Measurements from ENCODE around the gene FAM222A.

The FAM222A gene

GRCh38 chr12:109807954-109808643, 94.5 kb downstream of the FAM222A start:
- H3K18ac ChIP-seq (ENCODE audit: low read length), result no peak overlapping the region
- H4K5ac ChIP-seq (ENCODE audit: low read length), result no peak overlapping the region
- H2BK120ac ChIP-seq (ENCODE audit: low read depth, low read length), result no peak overlapping the region
- no peak overlapping the region for H4K8ac ChIP-seq (ENCODE audit: low read depth, low read length)
- H3K4ac ChIP-seq (ENCODE audit: low read depth, low read length), result no peak overlapping the region
- H3K79me2 ChIP-seq (ENCODE audit: control insufficient read depth, insufficient read depth, low read length), result no peaks in the 10 kb centered on the region
- H2AK5ac ChIP-seq (ENCODE audit: low read length), result no peak overlapping the region
- H2BK5ac ChIP-seq (ENCODE audit: low read length), result no peak overlapping the region
- H3K79me1 ChIP-seq (ENCODE audit: low read length), result no peaks in the 10 kb centered on the region
- DNase-seq, result no peak
- H3K9ac ChIP-seq (ENCODE audit: low read length), result no peak overlapping the region
- H2BK15ac ChIP-seq (replicated peaks; ENCODE audit: low read depth), result no peak overlapping the region
- no peaks in the 10 kb centered on the region for H3K4me1 ChIP-seq (ENCODE audit: control insufficient read depth, low read depth, low read length)
- H3K36me3 ChIP-seq (ENCODE audit: control insufficient read depth, insufficient read depth, low read length), result no peaks in the 10 kb centered on the region
- H3K4me3 ChIP-seq (ENCODE audit: low read length), result no peak overlapping the region
- no CpG with 5 or more reads among the region's 12 CpGs for WGBS (ENCODE audit: extremely low coverage, insufficient coverage, low lambda C conversion rate)
- no peak overlapping the region for H3K23ac ChIP-seq (ENCODE audit: low read length)
- no peak overlapping the region for H3K56ac ChIP-seq (ENCODE audit: low read length)
- no peak overlapping the region for H3K27ac ChIP-seq (ENCODE audit: low read depth, low read length)
- no peaks in the 10 kb centered on the region for H3K27me3 ChIP-seq (ENCODE audit: insufficient read depth, low read length, poor library complexity)
- H3K4me2 ChIP-seq (ENCODE audit: low read length), result no peak overlapping the region

DNA sequence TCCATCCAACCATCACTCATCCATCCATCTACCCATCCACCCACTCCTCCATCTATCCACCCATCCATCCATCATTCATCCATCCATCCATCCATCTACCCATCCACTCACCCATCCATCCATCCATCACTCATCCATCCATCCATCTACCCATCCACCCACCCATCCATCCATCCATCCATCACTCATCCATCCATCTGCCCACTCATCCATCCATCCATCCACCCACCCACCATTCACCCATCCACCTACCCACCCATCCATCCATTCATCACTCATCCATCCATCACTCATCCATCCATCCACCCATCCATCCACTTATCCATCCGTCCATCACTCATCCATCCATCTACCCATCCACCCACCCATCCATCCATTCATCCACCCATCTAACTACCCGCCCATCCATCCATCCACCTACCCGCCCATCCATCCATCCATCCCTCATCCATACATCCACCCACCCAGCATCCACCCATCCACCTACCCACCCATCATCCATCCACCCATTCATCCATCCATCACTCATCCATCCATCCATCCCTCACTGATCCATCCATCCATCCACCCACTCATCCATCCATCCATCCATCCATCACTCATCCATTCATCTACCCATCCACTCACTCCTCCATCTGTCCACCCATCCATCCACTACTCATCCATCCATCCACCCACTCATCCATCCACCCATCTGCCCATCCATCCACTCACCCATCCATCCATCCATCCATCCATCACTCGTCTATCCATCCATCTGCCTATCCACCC, 95.4 kb downstream of the FAM222A start:
- H3K4me1 ChIP-seq (ENCODE audit: control insufficient read depth, low read depth, low read length), result no peaks in the 10 kb centered on the region
- no peak overlapping the region for H3K4ac ChIP-seq (ENCODE audit: low read depth, low read length)
- H4K8ac ChIP-seq (ENCODE audit: low read depth, low read length), result no peak overlapping the region
- H3K79me2 ChIP-seq (ENCODE audit: control insufficient read depth, insufficient read depth, low read length), result no peaks in the 10 kb centered on the region
- no peak overlapping the region for H3K4me3 ChIP-seq (ENCODE audit: low read length)
- H3K36me3 ChIP-seq (ENCODE audit: control insufficient read depth, insufficient read depth, low read length), result no peaks in the 10 kb centered on the region
- no peak overlapping the region for H2BK120ac ChIP-seq (ENCODE audit: low read depth, low read length)
- H3K79me1 ChIP-seq (ENCODE audit: low read length), result no peaks in the 10 kb centered on the region
- no peak overlapping the region for H3K4me2 ChIP-seq (ENCODE audit: low read length)
- no peak for DNase-seq
- H3K56ac ChIP-seq (ENCODE audit: low read length), result no peak overlapping the region
- no peaks in the 10 kb centered on the region for H3K27me3 ChIP-seq (ENCODE audit: insufficient read depth, low read length, poor library complexity)
- H3K9ac ChIP-seq (ENCODE audit: low read length), result no peak overlapping the region
- H2AK5ac ChIP-seq (ENCODE audit: low read length), result no peak overlapping the region
- no peak overlapping the region for H2BK5ac ChIP-seq (ENCODE audit: low read length)
- H2BK15ac ChIP-seq (replicated peaks; ENCODE audit: low read depth), result no peak overlapping the region
- no peak overlapping the region for H3K23ac ChIP-seq (ENCODE audit: low read length)
- H4K5ac ChIP-seq (ENCODE audit: low read length), result no peak overlapping the region
- WGBS (ENCODE audit: extremely low coverage, insufficient coverage, low lambda C conversion rate), result 100% methylated on average over 2 of the region's 4 CpGs
- no peak overlapping the region for H3K18ac ChIP-seq (ENCODE audit: low read length)
- no peak overlapping the region for H3K27ac ChIP-seq (ENCODE audit: low read depth, low read length)

DNA sequence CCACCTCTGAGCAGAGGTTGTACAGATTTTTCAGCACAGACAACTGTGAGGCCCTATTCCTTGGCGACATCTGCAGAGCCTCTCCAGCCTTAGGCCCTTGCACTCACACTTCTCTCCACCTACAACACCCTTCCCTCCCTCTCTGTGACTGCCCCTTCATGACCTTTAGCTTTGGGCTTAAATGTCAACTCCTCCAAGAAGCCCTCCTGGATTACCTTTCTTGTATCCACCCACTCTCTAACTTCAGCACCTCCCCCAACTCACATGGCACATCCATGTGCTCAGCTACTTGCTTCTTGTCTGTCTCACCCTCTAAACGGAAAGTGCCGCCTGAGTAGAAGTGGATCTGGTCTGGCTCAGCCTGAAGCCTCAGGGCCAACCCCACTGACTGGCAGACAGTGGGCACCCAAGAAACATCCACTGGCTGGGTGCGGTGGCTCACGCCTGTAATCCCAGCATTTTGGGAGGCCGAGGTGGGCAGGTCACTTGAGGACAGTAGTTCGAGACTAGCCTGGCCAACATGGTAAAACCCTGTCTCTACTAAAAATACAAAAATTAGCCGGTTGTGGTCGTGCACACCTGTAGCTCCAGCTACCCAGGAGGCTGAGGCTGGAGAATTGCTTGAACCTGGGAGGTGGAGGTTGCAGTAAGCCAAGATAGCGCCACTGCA, 97.5 kb downstream of the FAM222A start:
- Histone ChIP-seq H3K27me3 (ENCODE audit: insufficient read depth, low read length, poor library complexity) (no peaks in the 10 kb centered on the region), H2BK15ac (replicated peaks; ENCODE audit: low read depth) (no peak overlapping the region), H4K8ac (ENCODE audit: low read depth, low read length) (no peak overlapping the region), H3K23ac (ENCODE audit: low read length) (no peak overlapping the region), H4K5ac (ENCODE audit: low read length) (no peak overlapping the region), H3K56ac (ENCODE audit: low read length) (no peak overlapping the region), H3K36me3 (ENCODE audit: control insufficient read depth, insufficient read depth, low read length) (no peaks in the 10 kb centered on the region), H3K4me2 (ENCODE audit: low read length) (no peak overlapping the region), H3K9ac (ENCODE audit: low read length) (no peak overlapping the region), H3K4me1 (ENCODE audit: control insufficient read depth, low read depth, low read length) (no peaks in the 10 kb centered on the region), H2BK120ac (ENCODE audit: low read depth, low read length) (no peak overlapping the region), H3K79me2 (ENCODE audit: control insufficient read depth, insufficient read depth, low read length) (no peaks in the 10 kb centered on the region), H3K18ac (ENCODE audit: low read length) (no peak overlapping the region), H3K27ac (ENCODE audit: low read depth, low read length) (no peak overlapping the region), H3K79me1 (ENCODE audit: low read length) (no peaks in the 10 kb centered on the region), H3K4ac (ENCODE audit: low read depth, low read length) (no peak overlapping the region), H3K4me3 (ENCODE audit: low read length) (no peak overlapping the region), H2BK5ac (ENCODE audit: low read length) (no peak overlapping the region), H2AK5ac (ENCODE audit: low read length) (no peak overlapping the region)
- DNase-seq, result no peak
- no CpG with 5 or more reads among the region's 10 CpGs for WGBS (ENCODE audit: extremely low coverage, insufficient coverage, low lambda C conversion rate)

DNA sequence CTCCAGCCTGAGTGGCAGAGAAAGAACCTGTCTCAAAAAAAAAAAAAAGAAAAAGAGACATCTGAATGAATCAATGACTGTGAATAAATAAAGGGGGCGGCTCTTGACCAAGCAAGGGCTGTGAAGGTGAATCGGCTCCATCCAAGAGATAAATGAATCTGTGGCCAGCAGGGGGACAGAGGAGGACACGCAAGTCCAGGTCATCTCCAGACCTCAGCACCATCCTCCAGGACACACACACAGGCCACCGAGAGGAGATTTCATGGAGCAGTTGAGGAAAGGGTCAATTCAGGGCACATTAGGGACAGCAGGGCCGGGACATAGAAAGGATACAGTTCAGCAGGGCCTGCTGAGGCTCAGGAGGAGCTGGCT, 98.0 kb downstream of the FAM222A start:
- no peak overlapping the region for H3K4me3 ChIP-seq (ENCODE audit: low read length)
- no peaks in the 10 kb centered on the region for H3K27me3 ChIP-seq (ENCODE audit: insufficient read depth, low read length, poor library complexity)
- no peak overlapping the region for H3K4ac ChIP-seq (ENCODE audit: low read depth, low read length)
- no peaks in the 10 kb centered on the region for H3K79me1 ChIP-seq (ENCODE audit: low read length)
- no CpG with 5 or more reads among the region's 5 CpGs for whole genome bisulfite sequencing (ENCODE audit: extremely low coverage, insufficient coverage, low lambda C conversion rate)
- H4K8ac ChIP-seq (ENCODE audit: low read depth, low read length), result no peak overlapping the region
- no peak overlapping the region for H2BK120ac ChIP-seq (ENCODE audit: low read depth, low read length)
- no peak overlapping the region for H4K5ac ChIP-seq (ENCODE audit: low read length)
- H3K9ac ChIP-seq (ENCODE audit: low read length), result no peak overlapping the region
- no peak overlapping the region for H3K18ac ChIP-seq (ENCODE audit: low read length)
- H3K23ac ChIP-seq (ENCODE audit: low read length), result no peak overlapping the region
- H2AK5ac ChIP-seq (ENCODE audit: low read length), result no peak overlapping the region
- no peaks in the 10 kb centered on the region for H3K79me2 ChIP-seq (ENCODE audit: control insufficient read depth, insufficient read depth, low read length)
- no peak overlapping the region for H3K4me2 ChIP-seq (ENCODE audit: low read length)
- H3K56ac ChIP-seq (ENCODE audit: low read length), result no peak overlapping the region
- H2BK15ac ChIP-seq (replicated peaks; ENCODE audit: low read depth), result no peak overlapping the region
- no peak overlapping the region for H2BK5ac ChIP-seq (ENCODE audit: low read length)
- H3K27ac ChIP-seq (ENCODE audit: low read depth, low read length), result no peak overlapping the region
- DNase-seq, result peak; percentile 41
- no peaks in the 10 kb centered on the region for H3K36me3 ChIP-seq (ENCODE audit: control insufficient read depth, insufficient read depth, low read length)
- no peaks in the 10 kb centered on the region for H3K4me1 ChIP-seq (ENCODE audit: control insufficient read depth, low read depth, low read length)

GRCh38 chr12:109813810-109814416, 100.3 kb downstream of the FAM222A start:
- H2AK5ac ChIP-seq (ENCODE audit: low read length), result no peak overlapping the region
- H2BK5ac ChIP-seq (ENCODE audit: low read length), result no peak overlapping the region
- no peak overlapping the region for H3K4me3 ChIP-seq (ENCODE audit: low read length)
- no peaks in the 10 kb centered on the region for H3K79me1 ChIP-seq (ENCODE audit: low read length)
- no peak overlapping the region for H3K4ac ChIP-seq (ENCODE audit: low read depth, low read length)
- H3K36me3 ChIP-seq (ENCODE audit: control insufficient read depth, insufficient read depth, low read length), result no peaks in the 10 kb centered on the region
- 100% methylated on average over 6 of the region's 6 CpGs for WGBS (ENCODE audit: extremely low coverage, insufficient coverage, low lambda C conversion rate)
- no peaks in the 10 kb centered on the region for H3K4me1 ChIP-seq (ENCODE audit: control insufficient read depth, low read depth, low read length)
- H3K23ac ChIP-seq (ENCODE audit: low read length), result no peak overlapping the region
- DNase-seq, result no peak
- no peaks in the 10 kb centered on the region for H3K27me3 ChIP-seq (ENCODE audit: insufficient read depth, low read length, poor library complexity)
- H3K79me2 ChIP-seq (ENCODE audit: control insufficient read depth, insufficient read depth, low read length), result no peaks in the 10 kb centered on the region
- no peak overlapping the region for H2BK15ac ChIP-seq (replicated peaks; ENCODE audit: low read depth)
- no peak overlapping the region for H3K18ac ChIP-seq (ENCODE audit: low read length)
- H3K56ac ChIP-seq (ENCODE audit: low read length), result no peak overlapping the region
- H3K27ac ChIP-seq (ENCODE audit: low read depth, low read length), result no peak overlapping the region
- H3K9ac ChIP-seq (ENCODE audit: low read length), result no peak overlapping the region
- no peak overlapping the region for H3K4me2 ChIP-seq (ENCODE audit: low read length)
- H4K5ac ChIP-seq (ENCODE audit: low read length), result no peak overlapping the region
- no peak overlapping the region for H4K8ac ChIP-seq (ENCODE audit: low read depth, low read length)
- no peak overlapping the region for H2BK120ac ChIP-seq (ENCODE audit: low read depth, low read length)

Data from mesendoderm (in vitro differentiated cells).